HUES64 (cell line): Measurements from ENCODE around the gene SH3BP2.

Experiments used
- H3K27ac ChIP-seq: 2 replicates; pipeline ENCODE4 v1.7.0; 2013; ENCODE audit warnings: low read depth, low read length, inconsistent platforms
- H3K27me3 ChIP-seq: 2 replicates; pipeline ENCODE4 v1.6.1; 2013; ENCODE audit warnings: mild to moderate bottlenecking, low read length; ENCODE audit not compliant: insufficient read depth
- H3K36me3 ChIP-seq: 2 replicates; pipeline ENCODE4 v1.6.1; 2013; ENCODE audit warnings: mild to moderate bottlenecking, low read length; ENCODE audit not compliant: insufficient read depth
- H3K4me1 ChIP-seq: 2 replicates; pipeline ENCODE4 v1.6.1; 2013; ENCODE audit warnings: mild to moderate bottlenecking, low read length, moderate library complexity; ENCODE audit not compliant: insufficient read depth
- H3K4me3 ChIP-seq: 2 replicates; pipeline ENCODE4 v1.5.1; 2013; ENCODE audit warnings: mild to moderate bottlenecking, low read length, moderate library complexity
- H3K9ac ChIP-seq: 2 replicates; pipeline ENCODE4 v1.6.1; 2013; ENCODE audit warnings: mild to moderate bottlenecking, low read depth, low read length
- H3K9me3 ChIP-seq: 2 replicates; pipeline ENCODE4 v1.6.1; 2013; ENCODE audit warnings: low read depth, low read length; ENCODE audit not compliant: insufficient read depth
- WGBS: fragments of 150-250, 120-280 bp; methylation state at CpG from one replicate; pipeline ENCODE4 v1.1.7; 2013; ENCODE audit warnings: missing lambda C conversion rate; 5-methylcytosine and 5-hydroxymethylcytosine counted together

The SH3BP2 gene

DNA sequence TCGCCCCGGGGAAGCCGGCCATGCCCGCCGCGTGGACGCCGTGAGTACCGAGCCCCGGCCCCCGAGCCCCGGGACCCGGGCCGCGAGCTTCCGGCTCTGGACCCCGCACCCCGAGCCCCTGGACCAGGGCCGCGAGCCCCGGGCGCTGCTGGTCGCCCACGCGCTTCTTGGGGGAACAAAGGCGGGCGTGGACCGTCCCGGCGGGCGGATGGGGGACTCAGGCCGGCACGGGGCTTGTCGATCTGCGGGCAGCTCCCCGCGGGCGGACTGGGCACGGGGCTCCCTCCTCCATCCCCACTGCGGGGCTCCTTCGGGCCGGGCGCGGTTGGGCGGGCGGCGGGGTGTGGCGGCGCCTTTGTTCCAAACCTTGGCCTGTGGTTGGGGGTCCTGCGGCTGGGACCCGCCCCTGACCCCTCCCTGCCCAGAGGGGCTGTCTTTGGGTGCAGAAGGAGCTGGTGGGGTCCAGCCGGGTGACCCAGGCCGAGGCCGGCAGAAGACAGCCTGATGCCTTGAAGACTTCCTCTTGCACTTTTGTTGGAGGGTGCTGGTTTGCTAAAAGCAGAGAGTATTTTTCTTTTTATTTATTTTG, 25.6 kb downstream of the SH3BP2 start:
- peak overlapping the region; percentile 72 for H3K4me3 ChIP-seq
- no peaks in the 10 kb centered on the region for H3K9me3 ChIP-seq
- no peak overlapping the region for H3K27ac ChIP-seq
- peak overlapping the region; percentile 93 for H3K9ac ChIP-seq
- no peaks in the 10 kb centered on the region for H3K4me1 ChIP-seq
- no peaks in the 10 kb centered on the region; the same call in 1 of the 2 replicates for H3K27me3 ChIP-seq
- peaks cover 18% of the 10 kb centered on the region for H3K36me3 ChIP-seq
- under 1% methylated on average over 54 of the region's 54 CpGs for WGBS

DNA sequence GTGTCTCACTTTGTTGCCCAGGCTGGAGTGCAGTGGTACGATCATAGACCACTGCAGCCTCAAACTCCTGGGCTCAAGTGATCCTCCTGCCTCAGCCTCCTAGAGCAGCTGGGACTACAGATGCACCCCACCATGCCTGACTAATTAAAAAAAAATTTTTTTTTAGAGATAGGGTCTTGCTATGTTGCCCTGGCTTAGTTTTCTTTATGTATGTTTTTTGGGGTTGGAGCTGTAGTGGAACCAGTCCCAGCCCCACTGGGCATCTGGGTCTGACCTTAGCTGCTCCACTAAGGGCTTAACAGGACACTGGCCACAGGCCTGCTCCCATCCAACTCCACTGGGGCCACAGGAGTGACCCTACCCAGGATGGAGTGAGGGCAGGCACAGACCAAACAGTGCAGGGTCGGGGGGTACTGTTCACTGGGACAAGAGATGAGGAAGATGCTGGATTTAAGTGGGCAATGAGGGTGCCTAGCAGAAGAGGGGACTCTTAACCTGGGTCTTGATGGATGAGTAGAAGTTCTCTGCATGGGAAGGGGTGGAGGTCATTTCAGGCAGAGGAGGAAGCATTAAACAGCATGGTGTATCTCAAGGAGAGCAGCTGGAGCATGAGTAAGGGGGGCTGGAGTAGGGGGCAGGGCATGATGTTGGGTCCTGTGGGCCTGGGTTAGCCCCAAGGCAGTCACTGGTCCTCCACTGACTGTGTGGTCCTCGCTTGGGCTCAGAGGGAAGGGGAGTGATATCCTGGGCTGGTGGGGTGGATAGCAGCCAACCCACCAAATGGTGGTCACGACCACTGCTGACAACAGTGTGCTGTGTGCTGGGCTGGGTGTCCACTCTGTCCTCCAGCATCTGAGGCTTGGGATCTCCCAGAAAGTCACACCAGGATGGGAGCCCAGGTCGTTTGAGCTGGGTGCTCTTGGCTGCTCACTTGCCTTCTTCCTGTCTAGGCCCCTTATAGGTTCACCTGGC, 26.6 kb downstream of the SH3BP2 start:
- H3K36me3 ChIP-seq: peaks cover 29% of the 10 kb centered on the region
- H3K9me3 ChIP-seq: no peaks in the 10 kb centered on the region
- H3K27me3 ChIP-seq: no peaks in the 10 kb centered on the region; the same call in 1 of the 2 replicates
- 90% methylated on average over 5 of the region's 5 CpGs for WGBS
- no peak overlapping the region for H3K4me3 ChIP-seq
- H3K4me1 ChIP-seq: no peaks in the 10 kb centered on the region
- no peak overlapping the region for H3K27ac ChIP-seq
- no peak overlapping the region for H3K9ac ChIP-seq

GRCh38 chr4:2820216-2820982, 27.5 kb downstream of the SH3BP2 start:
- no peaks in the 10 kb centered on the region for H3K4me1 ChIP-seq
- no peaks in the 10 kb centered on the region; the same call in 1 of the 2 replicates for H3K27me3 ChIP-seq
- no peak overlapping the region for H3K9ac ChIP-seq

GRCh38 chr4:2822461-2823300, 29.8 kb downstream of the SH3BP2 start:
- peaks cover 58% of the 10 kb centered on the region for H3K36me3 ChIP-seq
- no peak overlapping the region for H3K27ac ChIP-seq
- H3K27me3 ChIP-seq: no peaks in the 10 kb centered on the region
- no peak overlapping the region for H3K9ac ChIP-seq
- no peaks in the 10 kb centered on the region for H3K9me3 ChIP-seq
- 92% methylated on average over 23 of the region's 23 CpGs for WGBS
- no peaks in the 10 kb centered on the region for H3K4me1 ChIP-seq
- no peak overlapping the region for H3K4me3 ChIP-seq

More at GRCh38 chr4:2820216-2820982, 27.5 kb downstream of the SH3BP2 start:
- H3K36me3 ChIP-seq: peaks cover 37% of the 10 kb centered on the region
- no peaks in the 10 kb centered on the region for H3K9me3 ChIP-seq
- no peak overlapping the region for H3K27ac ChIP-seq
- 86% methylated on average over 13 of the region's 13 CpGs for whole genome bisulfite sequencing
- H3K4me3 ChIP-seq: no peak overlapping the region

GRCh38 chr4:2823301-2823670, 30.4 kb downstream of the SH3BP2 start:
- H3K36me3 ChIP-seq: peaks cover 64% of the 10 kb centered on the region
- H3K9me3 ChIP-seq: no peaks in the 10 kb centered on the region
- no peak overlapping the region for H3K9ac ChIP-seq
- no peaks in the 10 kb centered on the region for H3K4me1 ChIP-seq
- H3K27ac ChIP-seq: no peak overlapping the region
- WGBS: 93% methylated on average over 4 of the region's 4 CpGs
- H3K27me3 ChIP-seq: no peaks in the 10 kb centered on the region
- H3K4me3 ChIP-seq: no peak overlapping the region

DNA sequence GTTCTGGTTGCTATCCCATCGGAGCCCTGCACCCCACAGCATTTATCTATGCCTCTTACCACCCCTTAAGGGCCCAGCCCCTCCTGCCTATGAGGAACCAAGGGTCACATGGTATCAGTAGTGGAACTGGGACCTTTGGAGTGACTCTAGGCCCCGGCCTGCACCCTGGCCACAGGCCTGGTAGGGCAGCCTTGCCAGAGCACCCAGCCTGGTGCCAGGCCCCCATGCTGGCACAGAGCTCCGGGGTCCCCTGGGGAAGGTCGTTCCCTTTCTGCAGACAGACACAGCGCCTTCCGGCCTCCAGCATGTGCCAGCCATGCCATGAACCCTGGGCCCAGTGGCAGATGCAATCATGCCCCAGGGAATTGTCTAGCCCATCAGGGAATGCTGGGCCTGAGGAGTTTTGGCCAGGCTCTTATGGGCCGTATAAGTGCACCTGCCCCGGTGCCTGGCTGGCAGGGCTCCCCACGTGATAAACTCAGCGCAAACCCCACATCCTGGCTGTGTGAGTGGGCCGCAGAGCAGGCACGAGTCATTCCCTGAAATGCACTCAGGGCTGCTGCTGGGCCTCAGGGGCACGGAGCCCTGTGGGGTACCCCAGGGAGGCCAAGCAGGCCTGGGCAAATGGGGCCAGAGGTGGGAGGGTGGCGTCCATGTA, 30.9 kb downstream of the SH3BP2 start:
- 94% methylated on average over 14 of the region's 14 CpGs for WGBS

DNA sequence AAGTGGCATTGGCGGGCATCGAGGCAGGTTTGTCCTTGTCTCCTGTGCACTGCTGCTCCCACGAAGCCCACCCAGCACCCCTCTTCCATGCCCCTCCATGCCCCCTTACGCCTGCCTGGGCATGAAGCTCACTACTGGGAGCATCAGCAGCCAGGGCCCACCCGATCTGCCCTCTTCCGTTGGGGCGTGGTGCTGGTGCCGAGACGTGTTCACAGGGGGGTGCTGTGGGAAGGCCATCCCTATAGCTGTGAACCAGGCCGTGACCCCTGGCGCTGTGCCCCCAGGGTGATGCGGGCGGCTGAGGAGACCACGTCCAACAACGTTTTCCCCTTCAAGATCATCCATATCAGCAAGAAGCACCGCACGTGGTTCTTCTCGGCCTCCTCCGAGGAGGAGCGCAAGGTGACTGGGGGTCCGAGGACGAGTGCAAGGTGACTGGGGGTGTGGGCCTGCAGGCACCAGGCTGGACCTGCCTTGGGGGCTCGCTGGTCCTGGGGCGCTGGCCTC, 31.5 kb downstream of the SH3BP2 start:
- H3K9ac ChIP-seq: no peak overlapping the region
- H3K4me1 ChIP-seq: no peaks in the 10 kb centered on the region
- no peak overlapping the region for H3K4me3 ChIP-seq
- H3K9me3 ChIP-seq: no peaks in the 10 kb centered on the region
- H3K27me3 ChIP-seq: no peaks in the 10 kb centered on the region
- WGBS: 93% methylated on average over 24 of the region's 24 CpGs
- H3K27ac ChIP-seq: no peak overlapping the region
- H3K36me3 ChIP-seq: peaks cover 67% of the 10 kb centered on the region

More for the DNA sequence above, 30.9 kb downstream of the SH3BP2 start:
- Histone ChIP-seq H3K36me3 (peaks cover 67% of the 10 kb centered on the region), H3K9me3 (no peaks in the 10 kb centered on the region), H3K4me3 (no peak overlapping the region), H3K4me1 (no peaks in the 10 kb centered on the region), H3K9ac (no peak overlapping the region), H3K27me3 (no peaks in the 10 kb centered on the region), H3K27ac (no peak overlapping the region)

GRCh38 chr4:2824836-2825381, 32.0 kb downstream of the SH3BP2 start:
- Histone ChIP-seq H3K9me3 (no peaks in the 10 kb centered on the region), H3K27ac (no peak overlapping the region), H3K9ac (no peak overlapping the region), H3K36me3 (peaks cover 71% of the 10 kb centered on the region), H3K4me1 (no peaks in the 10 kb centered on the region), H3K4me3 (no peak overlapping the region), H3K27me3 (no peaks in the 10 kb centered on the region)
- WGBS: 94% methylated on average over 17 of the region's 17 CpGs

DNA sequence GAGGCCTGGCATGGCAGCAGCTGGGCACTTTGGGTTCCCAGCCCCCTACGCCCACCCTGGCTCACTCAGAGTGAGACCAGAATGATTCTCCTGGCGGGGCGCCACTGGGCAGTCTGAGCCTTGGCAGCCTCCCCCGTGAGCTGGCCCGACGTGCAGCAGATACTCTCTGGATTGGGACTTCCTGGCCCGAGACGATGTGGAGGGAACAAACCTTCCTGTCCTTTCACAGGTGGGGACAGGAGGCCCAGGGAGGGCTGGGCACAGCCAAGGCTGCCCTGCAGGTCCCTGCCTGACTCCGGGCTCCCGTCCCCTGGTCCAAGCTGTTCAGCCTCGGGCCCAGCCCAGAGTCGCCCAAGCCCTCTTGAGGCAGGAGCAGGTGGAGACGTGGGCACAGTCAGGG, 32.9 kb downstream of the SH3BP2 start:
- Histone ChIP-seq H3K9ac (no peak overlapping the region), H3K27me3 (no peaks in the 10 kb centered on the region), H3K4me3 (no peak overlapping the region), H3K4me1 (no peaks in the 10 kb centered on the region), H3K9me3 (no peaks in the 10 kb centered on the region), H3K27ac (no peak overlapping the region), H3K36me3 (peaks cover 74% of the 10 kb centered on the region)
- WGBS: 94% methylated on average over 13 of the region's 13 CpGs
